ENCODE measurements around the gene COL9A3.

The COL9A3 gene

DNA sequence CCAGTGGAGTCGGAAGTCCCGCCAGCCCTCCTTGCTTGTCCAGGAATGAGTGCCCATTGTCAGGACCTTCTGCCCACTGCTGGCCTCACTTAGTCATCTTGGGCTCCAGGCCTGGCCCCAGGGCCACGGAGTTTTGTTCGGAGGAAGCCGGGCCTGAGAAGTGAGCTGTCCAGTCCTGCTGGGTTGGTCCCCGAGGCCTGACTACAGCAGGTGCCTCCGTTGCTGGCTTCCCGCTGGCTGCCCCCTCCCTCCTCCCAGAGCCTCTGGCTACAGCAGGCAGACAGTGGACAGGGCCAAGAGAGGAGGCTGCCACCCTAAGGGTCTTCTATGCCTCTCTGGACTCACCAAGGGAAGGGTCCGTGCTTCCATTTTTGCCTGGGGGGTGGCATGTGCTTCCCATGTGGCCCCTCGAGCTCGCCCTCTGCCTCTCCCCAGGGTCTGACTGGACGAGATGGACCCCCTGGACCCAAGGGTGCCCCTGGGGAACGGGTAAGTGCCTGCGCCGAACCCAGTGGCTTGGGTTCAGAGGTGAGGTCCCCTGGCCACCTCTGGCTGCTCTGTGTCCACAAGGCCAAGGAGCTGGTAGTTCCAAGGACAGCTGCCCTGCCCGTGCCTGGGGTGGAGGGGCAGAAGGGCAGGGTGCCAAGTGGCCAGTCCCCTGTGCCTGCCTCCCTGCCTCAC is 2.8 kb downstream of the COL9A3 start:
- Histone ChIP-seq H3K9me3 (ENCODE audit: severe bottlenecking) (no peaks in the 10 kb centered on the region), H3K27ac (no peak overlapping the region), H3K27me3 (ENCODE audit: insufficient read depth, low read depth, severe bottlenecking) (no peaks in the 10 kb centered on the region), H3K4me3 (ENCODE audit: low read depth, low read length) (no peak overlapping the region), H3K36me3 (no peaks in the 10 kb centered on the region)
- DNase-seq: no peak
- TF ChIP-seq, protein P1, sequence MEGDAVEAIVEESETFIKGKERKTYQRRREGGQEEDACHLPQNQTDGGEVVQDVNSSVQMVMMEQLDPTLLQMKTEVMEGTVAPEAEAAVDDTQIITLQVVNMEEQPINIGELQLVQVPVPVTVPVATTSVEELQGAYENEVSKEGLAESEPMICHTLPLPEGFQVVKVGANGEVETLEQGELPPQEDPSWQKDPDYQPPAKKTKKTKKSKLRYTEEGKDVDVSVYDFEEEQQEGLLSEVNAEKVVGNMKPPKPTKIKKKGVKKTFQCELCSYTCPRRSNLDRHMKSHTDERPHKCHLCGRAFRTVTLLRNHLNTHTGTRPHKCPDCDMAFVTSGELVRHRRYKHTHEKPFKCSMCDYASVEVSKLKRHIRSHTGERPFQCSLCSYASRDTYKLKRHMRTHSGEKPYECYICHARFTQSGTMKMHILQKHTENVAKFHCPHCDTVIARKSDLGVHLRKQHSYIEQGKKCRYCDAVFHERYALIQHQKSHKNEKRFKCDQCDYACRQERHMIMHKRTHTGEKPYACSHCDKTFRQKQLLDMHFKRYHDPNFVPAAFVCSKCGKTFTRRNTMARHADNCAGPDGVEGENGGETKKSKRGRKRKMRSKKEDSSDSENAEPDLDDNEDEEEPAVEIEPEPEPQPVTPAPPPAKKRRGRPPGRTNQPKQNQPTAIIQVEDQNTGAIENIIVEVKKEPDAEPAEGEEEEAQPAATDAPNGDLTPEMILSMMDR (IDR thresholded peaks at IDR 0.05; ENCODE audit: low read depth, low read length): no peak

DNA sequence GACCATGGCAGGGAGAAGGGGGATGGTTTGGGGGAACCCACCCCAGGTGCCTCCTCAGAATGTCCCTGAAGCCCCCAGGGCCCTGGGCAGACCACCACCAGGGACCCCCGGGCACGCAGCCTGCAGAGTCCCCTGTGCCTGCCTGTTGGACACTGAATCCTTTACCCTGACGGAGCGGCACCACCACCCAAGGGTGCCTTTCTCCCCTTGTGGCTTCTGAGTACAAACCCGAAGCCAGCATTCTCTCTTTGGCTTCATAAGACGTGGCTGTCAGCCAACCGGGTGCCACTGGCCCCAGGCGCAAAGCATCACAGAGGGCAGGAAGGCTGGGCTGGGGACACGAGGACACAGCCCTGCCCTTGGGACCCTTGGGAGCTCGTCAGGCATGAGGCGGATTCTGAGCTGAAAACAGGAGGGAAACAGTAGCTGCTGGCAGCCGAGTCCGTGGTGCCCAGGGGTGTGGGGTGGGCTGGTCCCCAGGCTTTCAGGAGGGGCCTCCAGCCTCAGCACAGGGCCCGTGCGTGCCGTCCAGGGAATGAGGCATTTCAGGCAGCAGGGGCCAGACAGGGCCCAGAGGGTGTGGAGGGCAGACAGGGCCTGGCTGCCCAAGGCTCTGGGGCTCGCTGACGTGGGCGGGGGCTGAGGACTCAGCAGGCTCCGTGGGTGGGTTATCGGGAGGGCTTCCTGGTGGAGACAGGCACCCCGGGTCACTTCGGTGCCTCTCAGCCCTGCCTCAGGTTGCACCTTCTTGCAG is 3.5 kb downstream of the COL9A3 start:
- Histone ChIP-seq H3K36me3 (no peaks in the 10 kb centered on the region), H3K27me3 (ENCODE audit: insufficient read depth, low read depth, severe bottlenecking) (no peaks in the 10 kb centered on the region), H3K27ac (no peak overlapping the region), H3K4me3 (ENCODE audit: low read depth, low read length) (no peak overlapping the region), H3K9me3 (ENCODE audit: severe bottlenecking) (no peaks in the 10 kb centered on the region)
- TF ChIP-seq, protein P1 (IDR thresholded peaks at IDR 0.05; ENCODE audit: low read depth, low read length): no peak
- DNase-seq: no peak

DNA sequence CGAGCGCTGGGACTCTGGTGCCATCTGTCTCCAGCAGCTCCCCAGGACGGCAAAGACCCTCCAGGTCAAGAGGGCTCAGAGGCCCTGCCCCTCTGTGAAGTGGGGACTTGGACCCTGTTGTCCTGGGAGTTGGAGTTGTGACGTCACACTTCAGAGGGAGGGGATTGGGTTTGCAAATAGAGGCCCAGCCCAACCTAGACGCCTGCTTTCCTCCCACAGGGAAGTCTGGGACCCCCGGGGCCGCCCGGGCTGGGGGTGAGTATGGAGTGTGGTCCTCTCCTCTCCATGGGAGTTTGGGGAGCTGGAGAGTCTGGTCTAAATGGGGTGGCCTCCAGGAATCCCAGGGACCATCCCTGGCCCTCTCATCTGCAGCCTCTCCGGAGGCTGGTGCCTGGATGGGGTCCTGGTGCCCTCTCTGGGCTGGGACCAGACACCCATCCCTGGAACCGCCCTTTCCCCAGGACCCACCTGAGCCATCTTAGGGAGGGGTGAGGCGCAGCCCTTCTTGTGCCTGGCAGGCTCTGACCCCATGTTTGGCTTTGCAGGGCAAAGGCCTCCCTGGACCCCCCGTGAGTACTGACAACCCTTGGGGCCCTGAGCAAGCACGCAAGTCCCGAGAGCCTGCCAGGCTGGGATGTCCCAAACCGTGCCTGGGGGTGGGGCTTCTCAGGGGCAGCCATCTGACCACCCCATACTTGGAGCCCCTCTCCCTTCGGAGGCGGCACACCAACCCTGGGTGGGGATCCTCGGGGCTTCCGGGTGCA is 4.3 kb downstream of the COL9A3 start:
- no peak overlapping the region for H3K4me3 ChIP-seq (ENCODE audit: low read depth, low read length)

DNA sequence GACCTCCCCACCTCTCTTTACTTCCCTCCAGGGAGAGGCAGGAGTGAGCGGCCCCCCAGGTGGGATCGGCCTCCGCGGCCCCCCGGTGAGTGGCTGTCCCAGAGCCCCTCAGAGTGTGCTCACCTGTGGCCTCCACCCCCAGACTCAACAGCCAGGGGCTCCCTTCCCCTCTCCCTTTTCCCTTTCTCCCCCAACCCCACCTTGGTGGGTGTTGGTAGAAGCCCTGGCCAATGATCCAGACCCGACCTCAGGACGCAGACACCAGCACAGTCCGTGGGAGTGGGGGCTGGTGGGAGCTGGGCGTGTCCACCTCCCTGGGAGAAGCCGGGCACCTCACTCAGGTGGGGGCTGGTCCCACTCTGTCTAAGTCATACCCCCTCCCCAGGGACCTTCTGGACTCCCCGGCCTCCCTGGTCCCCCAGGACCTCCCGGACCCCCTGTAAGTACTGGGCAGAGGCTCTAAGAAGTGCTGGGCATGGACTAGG is 4.9 kb downstream of the COL9A3 start:
- Histone ChIP-seq H3K36me3 (no peaks in the 10 kb centered on the region), H3K27me3 (ENCODE audit: insufficient read depth, low read depth, severe bottlenecking) (no peaks in the 10 kb centered on the region), H3K4me3 (ENCODE audit: low read depth, low read length) (no peak overlapping the region), H3K27ac (no peak overlapping the region), H3K9me3 (ENCODE audit: severe bottlenecking) (no peaks in the 10 kb centered on the region)
- no peak for DNase-seq
- TF ChIP-seq, protein P1 (IDR thresholded peaks at IDR 0.05; ENCODE audit: low read depth, low read length): no peak

More for the DNA sequence above, 4.3 kb downstream of the COL9A3 start:
- no peak for DNase-seq
- TF ChIP-seq, protein P1 (IDR thresholded peaks at IDR 0.05; ENCODE audit: low read depth, low read length): no peak
- Histone ChIP-seq H3K27me3 (ENCODE audit: insufficient read depth, low read depth, severe bottlenecking) (no peaks in the 10 kb centered on the region), H3K9me3 (ENCODE audit: severe bottlenecking) (no peaks in the 10 kb centered on the region), H3K27ac (no peak overlapping the region), H3K36me3 (no peaks in the 10 kb centered on the region)

DNA sequence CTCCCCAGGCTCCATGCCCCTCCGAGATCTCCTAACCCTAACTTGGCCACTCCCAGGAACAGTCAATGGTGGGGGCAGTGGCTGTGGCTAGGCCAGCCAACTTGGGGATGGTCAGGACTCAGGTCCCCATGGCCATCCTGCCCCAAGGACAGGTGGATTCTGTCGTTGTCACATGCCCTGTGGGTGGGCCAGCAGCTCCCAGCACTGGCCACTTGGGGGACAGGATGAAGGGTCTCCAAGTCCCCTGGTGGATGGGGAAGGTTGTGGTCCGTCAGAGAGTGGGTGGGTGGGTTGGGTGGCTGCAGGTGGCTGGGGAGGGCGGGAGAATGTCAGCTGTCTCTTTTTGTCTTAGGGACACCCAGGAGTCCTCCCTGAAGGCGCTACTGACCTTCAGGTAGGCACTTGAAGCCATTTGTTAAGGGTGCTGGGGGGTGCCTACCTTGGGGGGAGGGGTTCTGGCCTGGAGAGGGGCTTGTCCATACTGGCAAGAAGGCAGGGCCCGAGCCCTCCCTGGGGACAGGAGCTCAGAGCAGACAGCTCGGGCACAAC is 5.5 kb downstream of the COL9A3 start:
- H3K4me3 ChIP-seq (ENCODE audit: low read depth, low read length): no peak overlapping the region
- TF ChIP-seq, protein P1 (IDR thresholded peaks at IDR 0.05; ENCODE audit: low read depth, low read length): 0 out of 2 replicates have a peak, but pooled peaks have one; percentile 35
- H3K36me3 ChIP-seq: no peaks in the 10 kb centered on the region
- peak overlapping the region; percentile 58 for H3K27ac ChIP-seq
- no peaks in the 10 kb centered on the region for H3K9me3 ChIP-seq (ENCODE audit: severe bottlenecking)
- peak; percentile 48 for DNase-seq
- no peaks in the 10 kb centered on the region for H3K27me3 ChIP-seq (ENCODE audit: insufficient read depth, low read depth, severe bottlenecking)
